Putamen (tissue), 1 donor: ENCODE results near the gene SF3A1.
"Not testable (repeated sequence)": the region's sequence is repeated elsewhere in the genome, so short reads cannot be mapped to it uniquely, and the experiment has no call there.

Experiments used
- DNase-seq: peaks from one replicate; pipeline ENCODE4 v3.0.0-alpha.2; 2016; ENCODE audit warnings: low spot score

The SF3A1 gene

GRCh38 chr22:30351226-30351625, 5.5 kb downstream of the SF3A1 start:
- DNase-seq = no peak

GRCh38 chr22:30348809-30349208, 7.9 kb downstream of the SF3A1 start:
- no peak for DNase-seq

GRCh38 chr22:30348404-30348803, 8.3 kb downstream of the SF3A1 start:
- no peak for DNase-seq

GRCh38 chr22:30347255-30347892, 9.3 kb downstream of the SF3A1 start:
- DNase-seq = no peak

GRCh38 chr22:30344447-30345200, 12.1 kb downstream of the SF3A1 start:
- DNase-seq = no peak

GRCh38 chr22:30340911-30341685, 15.6 kb downstream of the SF3A1 start:
- DNase-seq = peak; percentile 87

- no peak for DNase-seq
Observed at GRCh38 chr22:30338802-30339201, 17.9 kb downstream of the SF3A1 start.

- not testable (repeated sequence) for DNase-seq
Observed at GRCh38 chr22:30338341-30338740, 18.4 kb downstream of the SF3A1 start.

GRCh38 chr22:30337461-30337778, 19.3 kb downstream of the SF3A1 start:
- no peak for DNase-seq

GRCh38 chr22:30336752-30337460, 19.8 kb downstream of the SF3A1 start:
- peak; percentile 34 for DNase-seq

- no peak for DNase-seq
Observed at GRCh38 chr22:30335236-30335635, 21.5 kb downstream of the SF3A1 start.

GRCh38 chr22:30334646-30335045, 22.0 kb downstream of the SF3A1 start:
- DNase-seq = no peak

GRCh38 chr22:30333707-30334087, 23.0 kb downstream of the SF3A1 start:
- DNase-seq = no peak

- no peak for DNase-seq
Observed at GRCh38 chr22:30332994-30333706, 23.5 kb downstream of the SF3A1 start.

GRCh38 chr22:30332551-30332950, 24.1 kb downstream of the SF3A1 start:
- no peak for DNase-seq

GRCh38 chr22:30328466-30329049, 28.1 kb downstream of the SF3A1 start:
- DNase-seq = no peak

- no peak for DNase-seq
Observed at GRCh38 chr22:30327864-30328345, 28.8 kb downstream of the SF3A1 start.

- peak; percentile 89 for DNase-seq
Observed at GRCh38 chr22:30326706-30327362, 29.9 kb downstream of the SF3A1 start, which contains the start of gene TBC1D10A. Gene TBC1D10A, minus strand, starts transcription at chr22:30326941. Its CDS starts 60 bp downstream, at chr22:30326881.

GRCh38 chr22:30326255-30326705, 30.4 kb downstream of the SF3A1 start:
- no peak for DNase-seq

- no peak for DNase-seq
Observed at GRCh38 chr22:30325724-30326254, 30.9 kb downstream of the SF3A1 start.
